ENCODE results near the gene BTRC. TPM values are rescaled to one million over a fixed set of nuclear protein-coding genes. Genes with fewer than 3 reads are reported as not detected.

BTRC gene
- total and polyA plus RNA-seq, 10 of the 15 experiments (the other 5 are each of a cell fraction or from before 2014, with no cell fraction given) = 2.2 to 18.6 (median 8.6) TPM

DNA sequence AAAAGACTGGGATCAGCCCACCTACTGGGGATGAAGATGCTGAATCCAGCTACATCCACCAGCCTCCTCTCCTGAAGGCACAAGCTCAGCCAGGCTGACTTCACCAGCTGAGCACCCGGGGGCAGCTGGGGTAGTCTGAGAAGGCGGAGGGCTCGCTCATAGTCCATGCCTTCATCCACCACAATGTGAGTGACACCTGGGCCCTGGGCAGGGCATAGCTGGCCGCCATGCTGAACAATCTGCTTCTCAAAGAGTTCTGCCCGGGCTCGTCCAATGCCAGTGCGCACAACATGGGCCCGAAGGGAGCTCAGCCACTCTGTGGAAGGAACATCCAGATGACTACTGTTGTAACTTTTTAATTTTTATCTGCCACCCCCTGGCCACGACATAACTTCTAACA is 231.9 kb downstream of the BTRC start:
- Histone ChIP-seq H3K27me3 (replicated peaks in 1 of 2; ENCODE audit: control insufficient read depth in 2 of 2, insufficient read depth in 2 of 2, low read length in 1 of 2) (no peaks in the 10 kb centered on the region), H3K9me3 (replicated peaks; ENCODE audit: control insufficient read depth, insufficient read depth, low read length) (no peaks in the 10 kb centered on the region), H2AFZ (ENCODE audit: control insufficient read depth, low read depth, low read length) (no peak overlapping the region), H3K4me2 (ENCODE audit: control insufficient read depth, insufficient read depth) (no peak overlapping the region), H3K79me2 (ENCODE audit: control insufficient read depth, insufficient read depth, low read length) (peaks cover 13% of the 10 kb centered on the region), H3K4me3 (no peak overlapping the region), H3K27ac (ENCODE audit: control insufficient read depth, insufficient read depth) (no peak overlapping the region), H3K9ac (ENCODE audit: control insufficient read depth, insufficient read depth, low read length) (no peak overlapping the region), H3K4me1 (ENCODE audit: control insufficient read depth, insufficient read depth, low read length) (peaks cover 4% of the 10 kb centered on the region; the same call in 1 of the 2 replicates), H3K36me3 (ENCODE audit: control insufficient read depth in 2 of 2, insufficient read depth in 2 of 2, low read length in 1 of 2) (peaks cover 0 to 3% of the 10 kb centered on the region in 2 experiments; a peak in 3 of 4 replicates), H4K20me1 (ENCODE audit: control insufficient read depth, insufficient read depth) (no peaks in the 10 kb centered on the region)
- intact Hi-C loops (cut with micrococcal nuclease; ENCODE audit: unreplicated experiment) = no loop called here
- FAIRE-seq (no peak), DNase-seq (ENCODE audit: low read depth, low spot score) (no peak), ATAC-seq (no peak)
- SMC1A ChIA-PET (ENCODE audit: uncharacterized antibody, unreplicated experiment) = interaction anchor here (0.7 to 1.3 kb wide), 3 partner anchors 9 to 17 kb away, joined by 3 to 5 read pairs (median 4); no protein-coding TSS in a partner anchor
- TF ChIP-seq JUNB (IDR thresholded peaks at IDR 0.05) (no peak), ETV6 (conservative IDR thresholded peaks at IDR 0.05 in 1 of 2, IDR thresholded peaks at IDR 0.05 in 1 of 2; ENCODE audit: borderline replicate concordance in 1 of 2, low read depth in 1 of 2) (no peak), CBX5 (IDR thresholded peaks at IDR 0.05; ENCODE audit: low read depth) (no peak), ASH2L (IDR thresholded peaks at IDR 0.05; ENCODE audit: borderline replicate concordance, low read depth) (no peak), BACH1 (IDR thresholded peaks at IDR 0.05; ENCODE audit: borderline replicate concordance) (no peak), TCF7 (IDR thresholded peaks at IDR 0.05; ENCODE audit: borderline replicate concordance) (no peak), MEF2B (IDR thresholded peaks at IDR 0.05; ENCODE audit: partially characterized antibody, poor library complexity, severe bottlenecking) (no peak), YBX1 (IDR thresholded peaks at IDR 0.05) (no peak), RUNX3 (IDR thresholded peaks at IDR 0.05; ENCODE audit: low read length) (no peak), ZBED1 (IDR thresholded peaks at IDR 0.05; ENCODE audit: borderline replicate concordance) (no peak), STAT3 (IDR thresholded peaks at IDR 0.05; ENCODE audit: low read depth, low read length) (no peak), POLR2AphosphoS5 (IDR thresholded peaks at IDR 0.05; ENCODE audit: low read length) (no peak), NFYB (IDR thresholded peaks at IDR 0.05; ENCODE audit: insufficient read depth, low read depth, low read length) (no peak), CEBPB (IDR thresholded peaks at IDR 0.05; ENCODE audit: borderline replicate concordance in 1 of 2, low read depth in 2 of 2, low read length in 2 of 2) (no peak), NR2F1 (conservative IDR thresholded peaks at IDR 0.05) (no peak)
- TF ChIP-seq, protein P1, sequence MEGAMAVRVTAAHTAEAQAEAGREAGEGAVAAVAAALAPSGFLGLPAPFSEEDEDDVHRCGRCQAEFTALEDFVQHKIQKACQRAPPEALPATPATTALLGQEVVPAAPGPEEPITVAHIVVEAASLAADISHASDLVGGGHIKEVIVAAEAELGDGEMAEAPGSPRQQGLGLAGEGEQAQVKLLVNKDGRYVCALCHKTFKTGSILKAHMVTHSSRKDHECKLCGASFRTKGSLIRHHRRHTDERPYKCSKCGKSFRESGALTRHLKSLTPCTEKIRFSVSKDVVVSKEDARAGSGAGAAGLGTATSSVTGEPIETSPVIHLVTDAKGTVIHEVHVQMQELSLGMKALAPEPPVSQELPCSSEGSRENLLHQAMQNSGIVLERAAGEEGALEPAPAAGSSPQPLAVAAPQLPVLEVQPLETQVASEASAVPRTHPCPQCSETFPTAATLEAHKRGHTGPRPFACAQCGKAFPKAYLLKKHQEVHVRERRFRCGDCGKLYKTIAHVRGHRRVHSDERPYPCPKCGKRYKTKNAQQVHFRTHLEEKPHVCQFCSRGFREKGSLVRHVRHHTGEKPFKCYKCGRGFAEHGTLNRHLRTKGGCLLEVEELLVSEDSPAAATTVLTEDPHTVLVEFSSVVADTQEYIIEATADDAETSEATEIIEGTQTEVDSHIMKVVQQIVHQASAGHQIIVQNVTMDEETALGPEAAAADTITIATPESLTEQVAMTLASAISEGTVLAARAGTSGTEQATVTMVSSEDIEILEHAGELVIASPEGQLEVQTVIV (IDR thresholded peaks at IDR 0.05; ENCODE audit: borderline replicate concordance, partially characterized antibody) = no peak
- CTCF ChIA-PET = interaction anchor here (0.9 to 1.8 kb wide), 4 partner anchors 15 to 195 kb away, joined by 3 to 9 read pairs (median 6); no protein-coding TSS in a partner anchor
- POLR2A ChIA-PET = interaction anchor here (0.6 to 1.3 kb wide), 2 partner anchors 10 to 181 kb away, joined by 4 to 6 read pairs; no protein-coding TSS in a partner anchor
- no TSS peak for BruUV-seq (replicated peaks)
- in situ Hi-C loops (cut with MboI) = no loop called here
- 95% methylated on average over 9 of the region's 9 CpGs for WGBS (ENCODE audit: insufficient coverage, insufficient replicate concordance, low lambda C conversion rate, missing lambda C conversion rate)
- RAD21 ChIA-PET (ENCODE audit: unreplicated experiment) = interaction anchor here (1.0 kb wide), 2 partner anchors 195 to 372 kb away, joined by 3 read pairs; no protein-coding TSS in a partner anchor

Data from GM12878 (cell line).